WTC11 (cell line): ENCODE data around the gene DSC2. TPM values are rescaled to one million over a fixed set of nuclear protein-coding genes. Genes with fewer than 3 reads are reported as not detected.

Experiments
- ATAC-seq: fragments of 200-7000 bp; cut with Tn5 transposase; 2 replicates; pipeline ENCODE4 v1.10.0; 2021; ENCODE audit warnings: mild to moderate bottlenecking, moderate library complexity
- CTCF ChIA-PET: fragments of 300-600 bp; sonication (Branson Sonifier 250); formaldehyde crosslinking; loops from one replicate; lab custom pipeline; 2021; ENCODE audit warnings: antibody characterized with exemption; lab: Charles Lee
- POLR2A ChIA-PET: fragments of 350-600 bp; sonication (Branson Sonifier 250); formaldehyde crosslinking; loops from one replicate; lab custom pipeline; 2021; ENCODE audit warnings: antibody characterized with exemption; lab: Charles Lee
- DNase-seq: peaks from one replicate; pipeline ENCODE4 v3.0.0; 2021; ENCODE audit warnings: low spot score
- H3K27ac Mint-ChIP-seq: 2 replicates; pipeline ENCODE4 v1.8.0; 2021; ENCODE audit warnings: mixed read lengths
- H3K27me3 Mint-ChIP-seq: 2 replicates; pipeline ENCODE4 v1.8.0; 2021; ENCODE audit warnings: low read depth, mild to moderate bottlenecking, moderate library complexity, mixed read lengths
- H3K36me3 Mint-ChIP-seq: 2 replicates; pipeline ENCODE4 v1.8.0; 2021; ENCODE audit warnings: mixed read lengths
- H3K4me1 Mint-ChIP-seq: 2 replicates; pipeline ENCODE4 v1.8.0; 2022; ENCODE audit warnings: mixed read lengths
- H3K4me3 Mint-ChIP-seq: 2 replicates; pipeline ENCODE4 v1.8.0; 2021; ENCODE audit warnings: mild to moderate bottlenecking, moderate library complexity, mixed read lengths
- H3K9me3 Mint-ChIP-seq: 2 replicates; pipeline ENCODE4 v1.8.0; 2021; ENCODE audit warnings: mixed read lengths
- FOXP1 ChIP-seq: sonication (generic); formaldehyde crosslinking; IDR thresholded peaks from 2 replicates; pipeline ENCODE4 v1.8.0; 2022; ENCODE audit warnings: missing genetic modification reagents, mild to moderate bottlenecking, moderate library complexity, borderline replicate concordance
- GABPB1 ChIP-seq: sonication (generic); formaldehyde crosslinking; IDR thresholded peaks from 2 replicates; pipeline ENCODE4 v1.8.1; 2023; ENCODE audit warnings: mild to moderate bottlenecking, missing genetic modification reagents
- HMGA2 ChIP-seq: fragments of 250-450 bp; sonication (Bioruptor Pico); IDR thresholded peaks from 2 replicates; pipeline ENCODE4 v1.4.0; 2021; ENCODE audit warnings: mild to moderate bottlenecking, moderate library complexity
- RORB ChIP-seq: fragments of 250-450 bp; sonication (Bioruptor Pico); IDR thresholded peaks from 2 replicates; pipeline ENCODE4 v1.9.0; 2021; ENCODE audit warnings: mild to moderate bottlenecking
- SOX15 ChIP-seq: fragments of 250-450 bp; sonication (Bioruptor Pico); IDR thresholded peaks from 2 replicates; pipeline ENCODE4 v1.9.0; 2021; ENCODE audit warnings: mild to moderate bottlenecking
- TCF7 ChIP-seq: sonication (generic); formaldehyde crosslinking; IDR thresholded peaks from 2 replicates; pipeline ENCODE4 v1.8.0; 2022; ENCODE audit warnings: mild to moderate bottlenecking, low read depth, missing genetic modification reagents, moderate library complexity
- TEAD1 ChIP-seq: sonication (generic); formaldehyde crosslinking; IDR thresholded peaks from 2 replicates; pipeline ENCODE4 v1.8.0; 2022; ENCODE audit warnings: mild to moderate bottlenecking, missing genetic modification reagents
- TEAD4 ChIP-seq: sonication (generic); formaldehyde crosslinking; IDR thresholded peaks from 2 replicates; pipeline ENCODE4 v1.8.0; 2022; ENCODE audit warnings: mild to moderate bottlenecking, missing genetic modification reagents
- ZNF138 ChIP-seq: sonication (generic); formaldehyde crosslinking; conservative IDR thresholded peaks from 2 replicates; pipeline ENCODE4 v1.8.1; 2022; ENCODE audit warnings: mild to moderate bottlenecking, moderate library complexity, missing genetic modification reagents
- ZNF219 ChIP-seq: sonication (generic); formaldehyde crosslinking; IDR thresholded peaks from 2 replicates; pipeline ENCODE4 v1.8.0; 2023; ENCODE audit warnings: missing genetic modification reagents, mild to moderate bottlenecking, borderline replicate concordance
- ZNF232 ChIP-seq: sonication (generic); formaldehyde crosslinking; IDR thresholded peaks from 2 replicates; pipeline ENCODE4 v1.8.0; 2022; ENCODE audit warnings: mild to moderate bottlenecking, missing genetic modification reagents
- ZNF263 ChIP-seq: sonication (generic); formaldehyde crosslinking; IDR thresholded peaks from 2 replicates; pipeline ENCODE4 v1.8.1; 2022; ENCODE audit warnings: low read depth, mild to moderate bottlenecking, moderate library complexity, missing genetic modification reagents
- ZNF281 ChIP-seq: sonication (generic); formaldehyde crosslinking; IDR thresholded peaks from 2 replicates; pipeline ENCODE4 v1.8.0; 2023; ENCODE audit warnings: mild to moderate bottlenecking, missing genetic modification reagents
- total RNA-seq: library from RNA; stranded (reverse); gene quantifications from 3 replicates; pipeline ENCODE4 v1.2.3, GENCODE V29; 2021
- TF ChIP-seq, protein P1 (sequence below): sonication (generic); formaldehyde crosslinking; IDR thresholded peaks from 2 replicates; pipeline ENCODE4 v1.8.1; 2023; ENCODE audit warnings: mild to moderate bottlenecking, missing genetic modification reagents, moderate library complexity
- TF ChIP-seq, protein P2 (sequence below): sonication (generic); formaldehyde crosslinking; IDR thresholded peaks from 2 replicates; pipeline ENCODE4 v1.8.0; 2022; ENCODE audit warnings: mild to moderate bottlenecking, missing genetic modification reagents
- TF ChIP-seq, protein P3 (sequence below): fragments of 250-450 bp; sonication (Bioruptor Pico); IDR thresholded peaks from 2 replicates; pipeline ENCODE4 v1.8.0; 2021; ENCODE audit warnings: mild to moderate bottlenecking
- TF ChIP-seq, protein P4 (sequence below): sonication (generic); formaldehyde crosslinking; IDR thresholded peaks from 2 replicates; pipeline ENCODE4 v1.8.1; 2023; ENCODE audit warnings: mild to moderate bottlenecking, missing genetic modification reagents, borderline replicate concordance

Gene DSC2
- total RNA-seq, 1 experiment from 2014 or later = 29.8 TPM

- TF ChIP-seq FOXP1 (CRISPR knock-in tag) = no peak
- no peak for TF ChIP-seq SOX15 (CRISPR knock-in tag)
- no peak for TF ChIP-seq TCF7
- TF ChIP-seq ZNF263 (CRISPR knock-in tag) = no peak
- TF ChIP-seq, protein P1, sequence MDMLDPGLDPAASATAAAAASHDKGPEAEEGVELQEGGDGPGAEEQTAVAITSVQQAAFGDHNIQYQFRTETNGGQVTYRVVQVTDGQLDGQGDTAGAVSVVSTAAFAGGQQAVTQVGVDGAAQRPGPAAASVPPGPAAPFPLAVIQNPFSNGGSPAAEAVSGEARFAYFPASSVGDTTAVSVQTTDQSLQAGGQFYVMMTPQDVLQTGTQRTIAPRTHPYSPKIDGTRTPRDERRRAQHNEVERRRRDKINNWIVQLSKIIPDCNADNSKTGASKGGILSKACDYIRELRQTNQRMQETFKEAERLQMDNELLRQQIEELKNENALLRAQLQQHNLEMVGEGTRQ (CRISPR knock-in tag) = no peak
- no peak for TF ChIP-seq TEAD4
- no peak for TF ChIP-seq ZNF232 (CRISPR knock-in tag)
- TF ChIP-seq, protein P2, sequence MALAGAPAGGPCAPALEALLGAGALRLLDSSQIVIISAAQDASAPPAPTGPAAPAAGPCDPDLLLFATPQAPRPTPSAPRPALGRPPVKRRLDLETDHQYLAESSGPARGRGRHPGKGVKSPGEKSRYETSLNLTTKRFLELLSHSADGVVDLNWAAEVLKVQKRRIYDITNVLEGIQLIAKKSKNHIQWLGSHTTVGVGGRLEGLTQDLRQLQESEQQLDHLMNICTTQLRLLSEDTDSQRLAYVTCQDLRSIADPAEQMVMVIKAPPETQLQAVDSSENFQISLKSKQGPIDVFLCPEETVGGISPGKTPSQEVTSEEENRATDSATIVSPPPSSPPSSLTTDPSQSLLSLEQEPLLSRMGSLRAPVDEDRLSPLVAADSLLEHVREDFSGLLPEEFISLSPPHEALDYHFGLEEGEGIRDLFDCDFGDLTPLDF (CRISPR knock-in tag) = no peak
- Mint-ChIP-seq H3K4me3 (no peak overlapping the region), H3K27ac (no peak overlapping the region), H3K9me3 (peaks cover 3% of the 10 kb centered on the region; the same call in 1 of the 2 replicates), H3K4me1 (peaks cover 34% of the 10 kb centered on the region), H3K27me3 (no peaks in the 10 kb centered on the region), H3K36me3 (peaks cover 6% of the 10 kb centered on the region)
- ATAC-seq (no peak), DNase-seq (no peak)
- POLR2A ChIA-PET = no interaction called here
- CTCF ChIA-PET = no interaction called here
These were observed 4.6 kb downstream of the DSC2 start for GRCh38 chr18:31097666-31098065.

DNA sequence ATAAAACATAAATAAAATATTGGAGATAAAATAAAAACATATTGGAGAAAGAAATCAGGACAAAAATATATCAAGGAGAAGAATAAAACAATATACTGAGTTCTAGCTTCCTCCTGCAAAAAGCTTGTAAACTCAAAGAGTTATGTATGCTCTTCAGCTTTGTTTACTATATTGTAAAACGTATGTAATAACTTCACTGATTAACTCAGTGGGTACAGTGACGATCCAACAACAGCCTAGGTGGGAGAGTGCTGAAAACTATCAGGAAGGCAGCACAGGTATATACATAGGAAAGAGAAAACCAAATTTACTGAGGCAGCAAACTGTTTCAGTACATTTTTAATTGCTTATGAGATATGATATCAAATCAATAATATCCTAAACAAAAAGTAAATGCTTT is 8.3 kb downstream of the DSC2 start:
- no peak for DNase-seq
- Mint-ChIP-seq H3K27me3 (no peaks in the 10 kb centered on the region), H3K27ac (no peak overlapping the region), H3K4me3 (no peak overlapping the region), H3K36me3 (peaks cover 28% of the 10 kb centered on the region), H3K4me1 (peaks cover 14% of the 10 kb centered on the region), H3K9me3 (peaks cover 3% of the 10 kb centered on the region; the same call in 1 of the 2 replicates)
- ChIA-PET CTCF (no interaction called here), POLR2A (no interaction called here)
- TF ChIP-seq ZNF219 (CRISPR knock-in tag) (no peak), TEAD1 (CRISPR knock-in tag) (no peak), HMGA2 (CRISPR knock-in tag) (peak; percentile 22; the same call in 1 of the 2 replicates), GABPB1 (CRISPR knock-in tag) (no peak), RORB (no peak), ZNF138 (no peak), ZNF281 (no peak)
- TF ChIP-seq, protein P3, sequence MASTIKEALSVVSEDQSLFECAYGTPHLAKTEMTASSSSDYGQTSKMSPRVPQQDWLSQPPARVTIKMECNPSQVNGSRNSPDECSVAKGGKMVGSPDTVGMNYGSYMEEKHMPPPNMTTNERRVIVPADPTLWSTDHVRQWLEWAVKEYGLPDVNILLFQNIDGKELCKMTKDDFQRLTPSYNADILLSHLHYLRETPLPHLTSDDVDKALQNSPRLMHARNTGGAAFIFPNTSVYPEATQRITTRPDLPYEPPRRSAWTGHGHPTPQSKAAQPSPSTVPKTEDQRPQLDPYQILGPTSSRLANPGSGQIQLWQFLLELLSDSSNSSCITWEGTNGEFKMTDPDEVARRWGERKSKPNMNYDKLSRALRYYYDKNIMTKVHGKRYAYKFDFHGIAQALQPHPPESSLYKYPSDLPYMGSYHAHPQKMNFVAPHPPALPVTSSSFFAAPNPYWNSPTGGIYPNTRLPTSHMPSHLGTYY (CRISPR knock-in tag) = no peak
- TF ChIP-seq, protein P4, sequence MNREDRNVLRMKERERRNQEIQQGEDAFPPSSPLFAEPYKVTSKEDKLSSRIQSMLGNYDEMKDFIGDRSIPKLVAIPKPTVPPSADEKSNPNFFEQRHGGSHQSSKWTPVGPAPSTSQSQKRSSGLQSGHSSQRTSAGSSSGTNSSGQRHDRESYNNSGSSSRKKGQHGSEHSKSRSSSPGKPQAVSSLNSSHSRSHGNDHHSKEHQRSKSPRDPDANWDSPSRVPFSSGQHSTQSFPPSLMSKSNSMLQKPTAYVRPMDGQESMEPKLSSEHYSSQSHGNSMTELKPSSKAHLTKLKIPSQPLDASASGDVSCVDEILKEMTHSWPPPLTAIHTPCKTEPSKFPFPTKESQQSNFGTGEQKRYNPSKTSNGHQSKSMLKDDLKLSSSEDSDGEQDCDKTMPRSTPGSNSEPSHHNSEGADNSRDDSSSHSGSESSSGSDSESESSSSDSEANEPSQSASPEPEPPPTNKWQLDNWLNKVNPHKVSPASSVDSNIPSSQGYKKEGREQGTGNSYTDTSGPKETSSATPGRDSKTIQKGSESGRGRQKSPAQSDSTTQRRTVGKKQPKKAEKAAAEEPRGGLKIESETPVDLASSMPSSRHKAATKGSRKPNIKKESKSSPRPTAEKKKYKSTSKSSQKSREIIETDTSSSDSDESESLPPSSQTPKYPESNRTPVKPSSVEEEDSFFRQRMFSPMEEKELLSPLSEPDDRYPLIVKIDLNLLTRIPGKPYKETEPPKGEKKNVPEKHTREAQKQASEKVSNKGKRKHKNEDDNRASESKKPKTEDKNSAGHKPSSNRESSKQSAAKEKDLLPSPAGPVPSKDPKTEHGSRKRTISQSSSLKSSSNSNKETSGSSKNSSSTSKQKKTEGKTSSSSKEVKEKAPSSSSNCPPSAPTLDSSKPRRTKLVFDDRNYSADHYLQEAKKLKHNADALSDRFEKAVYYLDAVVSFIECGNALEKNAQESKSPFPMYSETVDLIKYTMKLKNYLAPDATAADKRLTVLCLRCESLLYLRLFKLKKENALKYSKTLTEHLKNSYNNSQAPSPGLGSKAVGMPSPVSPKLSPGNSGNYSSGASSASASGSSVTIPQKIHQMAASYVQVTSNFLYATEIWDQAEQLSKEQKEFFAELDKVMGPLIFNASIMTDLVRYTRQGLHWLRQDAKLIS (CRISPR knock-in tag) = no peak
- no peak for ATAC-seq
